ENCODE data around the gene RPRML.

RPRML gene

DNA sequence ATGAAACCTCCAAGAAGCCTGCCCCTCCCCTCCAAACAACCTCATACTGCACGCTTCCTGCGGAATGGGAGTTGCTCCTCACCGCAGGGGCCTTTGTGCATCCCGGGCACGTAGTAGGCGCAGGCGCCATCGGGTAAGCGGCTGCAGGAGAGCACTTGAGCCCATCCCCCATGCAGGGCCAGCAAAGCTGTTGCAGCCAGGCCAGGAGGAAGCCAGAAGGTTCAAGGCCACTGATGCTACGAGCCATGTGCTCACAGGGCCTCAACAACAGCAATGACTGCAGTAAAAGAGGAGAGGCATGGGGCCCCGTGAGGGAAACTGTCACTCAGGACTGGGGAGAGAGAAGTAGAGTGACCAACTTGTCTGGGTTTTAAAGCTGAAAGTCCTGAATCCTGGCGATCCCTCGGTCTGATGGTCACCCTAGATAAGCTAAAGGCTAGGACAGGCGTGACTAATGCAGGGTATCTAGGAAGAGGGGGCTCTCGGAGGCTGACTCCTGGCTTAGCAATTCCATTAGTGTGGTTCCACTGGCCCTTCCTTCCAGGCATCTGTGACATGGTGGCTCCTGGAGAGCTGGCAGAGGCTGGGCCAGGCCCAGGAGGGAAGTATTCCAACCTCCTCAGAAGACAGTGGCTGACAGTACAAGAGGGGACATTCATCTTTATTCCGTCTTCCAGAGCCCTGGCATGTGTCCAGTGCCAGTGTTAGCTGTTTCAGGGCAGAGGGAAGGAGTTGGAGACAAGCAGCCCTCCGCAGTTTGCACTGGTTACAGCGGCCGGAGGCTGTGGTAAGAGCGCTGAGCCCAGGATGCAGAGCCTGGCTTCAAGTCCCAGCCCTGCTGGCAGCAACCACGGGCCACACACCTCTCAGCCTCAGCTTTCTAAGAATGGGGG lies 35.3 kb downstream of the RPRML start:
- DNase-seq, result no peak

GRCh38 chr17:46943218-46943500 lies 35.9 kb downstream of the RPRML start:
- no peak for DNase-seq

- DNase-seq, result no peak
These were observed 36.4 kb downstream of the RPRML start for GRCh38 chr17:46942441-46943217.

DNA sequence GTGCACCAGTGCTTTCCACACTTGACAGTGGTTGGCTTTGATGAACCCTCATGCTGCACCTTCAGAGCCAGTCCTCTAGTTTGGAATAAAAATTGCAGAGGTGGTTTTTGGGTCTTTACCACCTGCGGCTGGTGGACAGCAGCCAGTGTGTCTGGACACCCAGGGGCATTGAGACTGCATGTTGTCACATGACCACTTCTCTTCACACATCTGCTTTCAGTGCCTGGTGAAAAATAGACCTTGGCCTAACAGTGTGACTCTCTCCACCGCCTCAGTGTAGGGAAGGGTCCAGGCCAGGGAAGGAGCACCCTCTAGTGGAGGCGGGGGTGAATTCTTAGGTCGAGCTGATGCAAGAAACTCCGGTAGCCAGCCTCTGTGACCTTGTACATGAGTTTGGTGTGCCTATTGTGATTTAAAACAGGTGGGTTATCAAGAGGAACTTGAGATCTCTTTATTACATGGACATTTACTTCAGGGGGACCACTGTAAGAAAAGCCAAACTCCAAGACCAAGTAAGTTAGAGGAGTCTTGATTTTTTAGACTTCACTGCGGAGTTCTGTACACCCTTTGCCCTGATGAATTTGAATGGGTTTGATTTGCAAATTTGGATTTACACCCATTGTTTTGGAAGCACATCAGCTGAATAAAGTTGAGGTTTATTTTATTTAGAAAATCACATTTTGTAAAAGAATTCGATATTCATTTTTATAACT lies 38.2 kb downstream of the RPRML start:
- no peak for DNase-seq

- no peak for DNase-seq
These were observed 43.3 kb downstream of the RPRML start for GRCh38 chr17:46935658-46936266.

- DNase-seq, result no peak
These were observed 47.5 kb downstream of the RPRML start for GRCh38 chr17:46931596-46931995.

DNA sequence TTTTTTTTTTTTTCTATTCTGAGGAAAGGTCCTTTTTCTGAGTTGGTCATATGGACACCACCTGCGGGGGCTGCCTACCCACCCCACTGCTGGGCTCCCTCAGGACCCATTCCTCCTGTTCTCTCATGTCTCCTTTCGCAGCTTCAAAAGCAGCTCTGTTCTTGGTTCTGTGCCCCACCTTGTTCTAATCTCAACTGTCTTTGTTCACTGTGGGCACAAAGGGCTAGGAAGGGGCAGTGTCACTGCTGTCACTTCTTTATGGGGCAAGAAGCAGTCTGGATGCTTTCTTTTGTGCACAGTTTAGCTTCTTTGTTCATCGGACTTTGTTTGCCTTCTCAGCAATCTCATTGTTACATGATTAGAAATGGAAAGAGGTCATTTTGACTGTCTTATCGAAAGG lies 49.0 kb downstream of the RPRML start:
- DNase-seq, result no peak

GRCh38 chr17:46929413-46929812 lies 49.6 kb downstream of the RPRML start:
- no peak for DNase-seq

- no peak for DNase-seq
These were observed 50.4 kb downstream of the RPRML start for GRCh38 chr17:46928467-46929261.
